GM12878 (cell line): ENCODE results near the gene BTBD8. TPM values are rescaled to one million over a fixed set of nuclear protein-coding genes. Genes with fewer than 3 reads are reported as not detected.

Experiments used
- ATAC-seq: fragments of 200-7000 bp; cut with Tn5 transposase; 3 replicates; pipeline ENCODE4 v1.9.1; 2020; ENCODE audit warnings: mild to moderate bottlenecking, moderate library complexity
- BruUV-seq: library from RNA; stranded (reverse); fragments of 400-500 nt; replicated peaks from 2 replicates; lab custom pipeline; 2021; lab: Mats Ljungman, UMichigan
- CTCF ChIA-PET: fragments of 300-600 bp; sonication (Branson Sonifier 250); formaldehyde crosslinking; extraction: SDS; loops from one replicate; lab custom pipeline; 2021; ENCODE audit warnings: inconsistent platforms; lab: Yijun Ruan, JAX
- POLR2A ChIA-PET: fragments of 350-600 bp; formaldehyde crosslinking; extraction: SDS; loops from one replicate; lab custom pipeline; 2021; ENCODE audit warnings: inconsistent platforms; lab: Charles Lee
- RAD21 ChIA-PET: fragments of 300-600 bp; sonication (Branson Sonifier 250); formaldehyde crosslinking; loops from one replicate; lab custom pipeline; 2023; ENCODE audit warnings: antibody characterized with exemption; ENCODE audit not compliant: unreplicated experiment; lab: Charles Lee
- SMC1A ChIA-PET: fragments of 300-600 bp; sonication (Branson Sonifier 250); formaldehyde crosslinking; loops from one replicate; lab custom pipeline; 2023; ENCODE audit not compliant: unreplicated experiment, uncharacterized antibody; lab: Charles Lee
- DNase-seq: peaks from one replicate; pipeline ENCODE4 v3.0.0-alpha.2; 2011; ENCODE audit warnings: low read depth, low spot score
- FAIRE-seq: peaks from 3 replicates; lab custom pipeline; 2011; peaks lifted over from hg19 to GRCh38; lab: Jason Lieb, UNC
- H2AFZ ChIP-seq: 2 replicates; pipeline ENCODE4 v1.6.0; 2011; ENCODE audit warnings: low read depth, low read length, control low read depth; ENCODE audit not compliant: control insufficient read depth
- H3K27ac ChIP-seq: 2 replicates; pipeline ENCODE4 v1.5.1; 2011; ENCODE audit warnings: control low read depth; ENCODE audit not compliant: control insufficient read depth, insufficient read depth
- H3K27me3 ChIP-seq, 2 experiments: replicated peaks in 1 of 2; 2 replicates each; pipeline versions ENCODE4 v1.6.0 to v1.6.1; 2011; ENCODE audit warnings: low read length in 1 of 2; ENCODE audit not compliant: control insufficient read depth in 2 of 2, insufficient read depth in 2 of 2
- H3K36me3 ChIP-seq, 2 experiments: 2 replicates each; pipeline ENCODE4 v1.5.1; 2011; ENCODE audit warnings: low read length in 1 of 2; ENCODE audit not compliant: control insufficient read depth in 2 of 2, insufficient read depth in 2 of 2
- H3K4me1 ChIP-seq: 2 replicates; pipeline ENCODE4 v1.6.1; 2011; ENCODE audit warnings: mild to moderate bottlenecking, low read length, moderate library complexity, mixed read lengths; ENCODE audit not compliant: control insufficient read depth, insufficient read depth
- H3K4me2 ChIP-seq: 2 replicates; pipeline ENCODE4 v1.6.0; 2011; ENCODE audit warnings: control low read depth; ENCODE audit not compliant: control insufficient read depth, insufficient read depth
- H3K4me3 ChIP-seq: fragments of 200-600 bp; sonication (generic); 2 replicates; pipeline ENCODE4 v1.5.1; 2016
- H3K79me2 ChIP-seq: 2 replicates; pipeline ENCODE4 v1.6.0; 2011; ENCODE audit warnings: low read length; ENCODE audit not compliant: control insufficient read depth, insufficient read depth
- H3K9ac ChIP-seq: 2 replicates; pipeline ENCODE4 v1.8.0; 2011; ENCODE audit warnings: low read length, control low read depth, mixed read lengths; ENCODE audit not compliant: control insufficient read depth, insufficient read depth
- H3K9me3 ChIP-seq: replicated peaks from 3 replicates; pipeline ENCODE4 v1.5.1; 2011; ENCODE audit warnings: mild to moderate bottlenecking, low read length; ENCODE audit not compliant: control insufficient read depth, insufficient read depth
- H4K20me1 ChIP-seq: 2 replicates; pipeline ENCODE4 v1.6.0; 2011; ENCODE audit not compliant: control insufficient read depth, insufficient read depth
- BHLHE40 ChIP-seq, 2 experiments: fragments of 450-650 bp in 1 of 2; IDR thresholded peaks; 2 replicates each; pipeline ENCODE4 v1.6.1; 2011 to 2017; ENCODE audit warnings: low read depth in 2 of 2, borderline replicate concordance in 1 of 2, improper control_type of control experiment in 1 of 2, low read length in 1 of 2, mild to moderate bottlenecking in 1 of 2
- BMI1 ChIP-seq: fragments of 450-650 bp; IDR thresholded peaks from 2 replicates; pipeline ENCODE4 v1.6.1; 2016; ENCODE audit warnings: mild to moderate bottlenecking, moderate library complexity, borderline replicate concordance
- CBX5 ChIP-seq: sonication (generic); IDR thresholded peaks from 2 replicates; pipeline ENCODE4 v1.6.1; 2016; ENCODE audit warnings: low read depth, moderate library complexity, mild to moderate bottlenecking, inconsistent platforms
- CREB1 ChIP-seq: IDR thresholded peaks from 2 replicates; pipeline ENCODE4 v1.6.1; 2012; ENCODE audit warnings: low read depth, mild to moderate bottlenecking, inconsistent platforms
- EED ChIP-seq: sonication (generic); IDR thresholded peaks from 2 replicates; pipeline ENCODE4 v1.6.1; 2016; ENCODE audit warnings: antibody characterized with exemption, low read depth
- ESRRA ChIP-seq: IDR thresholded peaks from 2 replicates; pipeline ENCODE4 v1.6.1; 2012; ENCODE audit warnings: mild to moderate bottlenecking, low read length, improper control_type of control experiment
- KDM1A ChIP-seq: fragments of 200-600 bp; sonication (generic); IDR thresholded peaks from 2 replicates; pipeline ENCODE4 v1.6.1; 2016; ENCODE audit warnings: borderline replicate concordance
- NBN ChIP-seq: fragments of 450-650 bp; IDR thresholded peaks from 2 replicates; pipeline ENCODE4 v1.6.1; 2016
- PML ChIP-seq: IDR thresholded peaks from 2 replicates; pipeline ENCODE4 v1.6.1; 2012; ENCODE audit warnings: low read length, inconsistent platforms
- RCOR1 ChIP-seq: conservative IDR thresholded peaks from 2 replicates; pipeline ENCODE4 v1.6.1; 2012; ENCODE audit warnings: low read depth, low read length, improper control_type of control experiment
- TCF7 ChIP-seq: IDR thresholded peaks from 2 replicates; pipeline ENCODE4 v1.6.1; 2014; ENCODE audit warnings: antibody characterized with exemption, borderline replicate concordance
- ZBTB40 ChIP-seq: fragments of 450-650 bp; IDR thresholded peaks from 2 replicates; pipeline ENCODE4 v1.6.1; 2016; ENCODE audit warnings: mild to moderate bottlenecking, moderate library complexity, borderline replicate concordance
- ZNF217 ChIP-seq: fragments of 450-650 bp; IDR thresholded peaks from 2 replicates; pipeline ENCODE4 v1.6.1; 2017; ENCODE audit warnings: antibody characterized with exemption, mild to moderate bottlenecking
- WGBS: methylation state at CpG from one replicate; pipeline ENCODE4 v1.1.6; 2016; ENCODE audit warnings: low lambda C conversion rate; ENCODE audit not compliant: insufficient replicate concordance, insufficient coverage; ENCODE audit errors: missing lambda C conversion rate; 5-methylcytosine and 5-hydroxymethylcytosine counted together
- in situ Hi-C: fragments of 300-500 bp; cut with MboI; formaldehyde crosslinking; loops from 9 replicates; pipeline ENCODE4 v1.14.3; 2018; ENCODE audit warnings: mixed read lengths
- intact Hi-C: fragments of 100-400 bp; cut with micrococcal nuclease; formaldehyde crosslinking; loops from one replicate; pipeline ENCODE4 v1.14.2; 2022; ENCODE audit not compliant: unreplicated experiment
- polyA plus RNA-seq, 11 experiments: library from polyadenylated mRNA; depleted of rRNA in 4 of 11; unstranded in 6 of 11; stranded (reverse) in 5 of 11; fragments of >200 nt; fragmentation: Nextera tagmentation in 4 of 11; fragmentation: Illumina TruSeq in 1 of 11; extraction: Ambion mirVana in 4 of 11; extraction: Trizol in 1 of 11; gene quantifications; 1 replicate in 1 of 11; 2 replicates in 10 of 11; pipeline versions ENCODE4 v1.2.1 to v1.2.3, GENCODE V29; 2011 to 2016; ENCODE audit warnings: inconsistent platforms in 2 of 11, missing spikeins in 2 of 11, low read depth in 1 of 11
- total RNA-seq, 4 experiments: library from RNA; depleted of rRNA in 3 of 4; stranded (reverse); fragments of >200 nt in 3 of 4; fragmentation: Illumina TruSeq in 1 of 4; extraction: Trizol in 1 of 4; gene quantifications; 2 replicates each; pipeline versions ENCODE4 v1.2.1 to v1.2.3, GENCODE V29; 2013 to 2021
- TF ChIP-seq, protein P1 (sequence below): fragments of 450-650 bp; IDR thresholded peaks from 2 replicates; pipeline ENCODE4 v1.6.1; 2016; ENCODE audit warnings: mild to moderate bottlenecking
- TF ChIP-seq, protein P2 (sequence below): IDR thresholded peaks from 2 replicates; pipeline ENCODE4 v1.6.1; 2012; ENCODE audit warnings: improper control_type of control experiment, low read depth, low read length; ENCODE audit not compliant: insufficient replicate concordance

Gene BTBD8
- total and polyA plus RNA-seq, 10 of the 15 experiments (the other 5 are each of a cell fraction or from before 2014, with no cell fraction given), result 0.07 to 0.32 (median 0.19) TPM; not detected in 1

DNA sequence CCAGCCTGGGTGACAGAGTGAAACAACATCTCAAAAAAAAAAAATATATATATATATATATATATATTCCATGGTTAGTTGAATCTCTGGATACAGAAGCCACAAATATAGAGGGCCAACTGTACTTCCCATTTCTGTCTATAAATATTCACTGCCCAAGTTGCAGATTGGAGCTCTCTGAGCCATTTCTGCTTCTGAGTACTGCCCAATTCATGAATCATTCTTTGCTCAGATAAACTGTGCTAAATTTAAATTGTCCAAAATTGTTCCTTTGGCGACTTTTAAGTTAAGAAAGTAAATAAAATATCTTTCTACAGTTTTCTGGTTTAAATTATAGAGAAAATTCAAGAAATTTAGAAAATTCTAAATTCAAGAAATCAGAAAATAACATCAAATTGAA is 114.4 kb downstream of the BTBD8 start:
- Histone ChIP-seq H3K9ac (no peak overlapping the region), H3K4me1 (no peaks in the 10 kb centered on the region), H3K27ac (no peak overlapping the region), H3K9me3 (no peaks in the 10 kb centered on the region), H3K4me2 (no peak overlapping the region), H3K79me2 (no peaks in the 10 kb centered on the region), H3K36me3 (no peaks in the 10 kb centered on the region), H2AFZ (no peak overlapping the region), H3K27me3 (no peaks in the 10 kb centered on the region), H3K4me3 (no peak overlapping the region), H4K20me1 (no peaks in the 10 kb centered on the region)
- in situ Hi-C loops, result no loop called here
- no peak for FAIRE-seq
- BruUV-seq, result no TSS peak
- RAD21 ChIA-PET, result no interaction called here
- no peak for ATAC-seq
- no peak for DNase-seq
- intact Hi-C loops, result no loop called here
- SMC1A ChIA-PET, result no interaction called here
- POLR2A ChIA-PET, result no interaction called here
- CTCF ChIA-PET, result no interaction called here
- WGBS, result 0% methylated on average over 1 of the region's 1 CpG
- no peak for TF ChIP-seq PML
- TF ChIP-seq RCOR1, result no peak
- no peak for TF ChIP-seq KDM1A
- TF ChIP-seq, protein P1, sequence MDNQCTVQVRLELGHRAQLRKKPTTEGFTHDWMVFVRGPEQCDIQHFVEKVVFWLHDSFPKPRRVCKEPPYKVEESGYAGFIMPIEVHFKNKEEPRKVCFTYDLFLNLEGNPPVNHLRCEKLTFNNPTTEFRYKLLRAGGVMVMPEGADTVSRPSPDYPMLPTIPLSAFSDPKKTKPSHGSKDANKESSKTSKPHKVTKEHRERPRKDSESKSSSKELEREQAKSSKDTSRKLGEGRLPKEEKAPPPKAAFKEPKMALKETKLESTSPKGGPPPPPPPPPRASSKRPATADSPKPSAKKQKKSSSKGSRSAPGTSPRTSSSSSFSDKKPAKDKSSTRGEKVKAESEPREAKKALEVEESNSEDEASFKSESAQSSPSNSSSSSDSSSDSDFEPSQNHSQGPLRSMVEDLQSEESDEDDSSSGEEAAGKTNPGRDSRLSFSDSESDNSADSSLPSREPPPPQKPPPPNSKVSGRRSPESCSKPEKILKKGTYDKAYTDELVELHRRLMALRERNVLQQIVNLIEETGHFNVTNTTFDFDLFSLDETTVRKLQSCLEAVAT, result no peak
- no peak for TF ChIP-seq EED
- no peak for TF ChIP-seq ESRRA
- TF ChIP-seq, protein P2, sequence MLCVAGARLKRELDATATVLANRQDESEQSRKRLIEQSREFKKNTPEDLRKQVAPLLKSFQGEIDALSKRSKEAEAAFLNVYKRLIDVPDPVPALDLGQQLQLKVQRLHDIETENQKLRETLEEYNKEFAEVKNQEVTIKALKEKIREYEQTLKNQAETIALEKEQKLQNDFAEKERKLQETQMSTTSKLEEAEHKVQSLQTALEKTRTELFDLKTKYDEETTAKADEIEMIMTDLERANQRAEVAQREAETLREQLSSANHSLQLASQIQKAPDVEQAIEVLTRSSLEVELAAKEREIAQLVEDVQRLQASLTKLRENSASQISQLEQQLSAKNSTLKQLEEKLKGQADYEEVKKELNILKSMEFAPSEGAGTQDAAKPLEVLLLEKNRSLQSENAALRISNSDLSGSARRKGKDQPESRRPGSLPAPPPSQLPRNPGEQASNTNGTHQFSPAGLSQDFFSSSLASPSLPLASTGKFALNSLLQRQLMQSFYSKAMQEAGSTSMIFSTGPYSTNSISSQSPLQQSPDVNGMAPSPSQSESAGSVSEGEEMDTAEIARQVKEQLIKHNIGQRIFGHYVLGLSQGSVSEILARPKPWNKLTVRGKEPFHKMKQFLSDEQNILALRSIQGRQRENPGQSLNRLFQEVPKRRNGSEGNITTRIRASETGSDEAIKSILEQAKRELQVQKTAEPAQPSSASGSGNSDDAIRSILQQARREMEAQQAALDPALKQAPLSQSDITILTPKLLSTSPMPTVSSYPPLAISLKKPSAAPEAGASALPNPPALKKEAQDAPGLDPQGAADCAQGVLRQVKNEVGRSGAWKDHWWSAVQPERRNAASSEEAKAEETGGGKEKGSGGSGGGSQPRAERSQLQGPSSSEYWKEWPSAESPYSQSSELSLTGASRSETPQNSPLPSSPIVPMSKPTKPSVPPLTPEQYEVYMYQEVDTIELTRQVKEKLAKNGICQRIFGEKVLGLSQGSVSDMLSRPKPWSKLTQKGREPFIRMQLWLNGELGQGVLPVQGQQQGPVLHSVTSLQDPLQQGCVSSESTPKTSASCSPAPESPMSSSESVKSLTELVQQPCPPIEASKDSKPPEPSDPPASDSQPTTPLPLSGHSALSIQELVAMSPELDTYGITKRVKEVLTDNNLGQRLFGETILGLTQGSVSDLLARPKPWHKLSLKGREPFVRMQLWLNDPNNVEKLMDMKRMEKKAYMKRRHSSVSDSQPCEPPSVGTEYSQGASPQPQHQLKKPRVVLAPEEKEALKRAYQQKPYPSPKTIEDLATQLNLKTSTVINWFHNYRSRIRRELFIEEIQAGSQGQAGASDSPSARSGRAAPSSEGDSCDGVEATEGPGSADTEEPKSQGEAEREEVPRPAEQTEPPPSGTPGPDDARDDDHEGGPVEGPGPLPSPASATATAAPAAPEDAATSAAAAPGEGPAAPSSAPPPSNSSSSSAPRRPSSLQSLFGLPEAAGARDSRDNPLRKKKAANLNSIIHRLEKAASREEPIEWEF, result no peak
- no peak for TF ChIP-seq CREB1
- no peak for TF ChIP-seq TCF7
- TF ChIP-seq CBX5, result no peak
- no peak for TF ChIP-seq ZBTB40
- no peak for TF ChIP-seq BMI1
- TF ChIP-seq BHLHE40 (IDR thresholded peaks at IDR 0.05; ENCODE audit: borderline replicate concordance in 1 of 2, low read depth in 2 of 2, low read length in 1 of 2), result no peak
- TF ChIP-seq ZNF217, result no peak
- no peak for TF ChIP-seq NBN
